H1 (cell line): Measurements from ENCODE around the gene EFCAB6. TPM values are rescaled to one million over a fixed set of nuclear protein-coding genes. Genes with fewer than 3 reads are reported as not detected.

ENCODE experiments used
- CTCF ChIA-PET: fragments of 300-600 bp; sonication (Branson Sonifier 250); formaldehyde crosslinking; loops from one replicate; lab custom pipeline; 2021; ENCODE audit not compliant: partially characterized antibody; lab: Charles Lee
- POLR2A ChIA-PET: fragments of 300-600 bp; sonication (Branson Sonifier 250); formaldehyde crosslinking; loops from one replicate; lab custom pipeline; 2021; ENCODE audit warnings: inconsistent platforms; ENCODE audit not compliant: partially characterized antibody; lab: Charles Lee
- DNase-seq, 2 experiments: peaks; one replicate each; pipeline versions ENCODE4 v3.0.0 to v3.0.0-alpha.2; 2010 to 2022; ENCODE audit warnings: low spot score in 2 of 2, low read depth in 1 of 2, mixed read lengths in 1 of 2
- FAIRE-seq: peaks from 2 replicates; lab custom pipeline; 2011; peaks lifted over from hg19 to GRCh38; lab: Jason Lieb, UNC
- H2AFZ ChIP-seq: 2 replicates; pipeline ENCODE4 v1.8.1; 2012; ENCODE audit warnings: low read length, inconsistent platforms
- H2AK5ac ChIP-seq: 2 replicates; pipeline ENCODE4 v1.6.1; 2013; ENCODE audit warnings: low read depth, low read length
- H2BK120ac ChIP-seq: replicated peaks from 2 replicates; pipeline ENCODE3; 2013; ENCODE audit warnings: low read depth, low read length, inconsistent platforms
- H2BK12ac ChIP-seq: 2 replicates; pipeline ENCODE4 v1.6.1; 2013; ENCODE audit warnings: low read depth, low read length
- H2BK15ac ChIP-seq: 2 replicates; pipeline ENCODE4 v1.6.1; 2013; ENCODE audit warnings: low read length
- H2BK20ac ChIP-seq: 2 replicates; pipeline ENCODE4 v1.6.1; 2013; ENCODE audit warnings: low read length
- H2BK5ac ChIP-seq: 2 replicates; pipeline ENCODE4 v1.6.1; 2013; ENCODE audit warnings: low read depth, low read length
- H3K14ac ChIP-seq: 2 replicates; pipeline ENCODE4 v1.6.1; 2013; ENCODE audit warnings: inconsistent platforms; ENCODE audit not compliant: insufficient read length
- H3K18ac ChIP-seq: 2 replicates; pipeline ENCODE4 v1.6.1; 2013; ENCODE audit warnings: low read length; ENCODE audit errors: extremely low read depth
- H3K23ac ChIP-seq: 2 replicates; pipeline ENCODE4 v1.6.1; 2013; ENCODE audit warnings: inconsistent platforms; ENCODE audit not compliant: insufficient read length
- H3K23me2 ChIP-seq: 2 replicates; pipeline ENCODE4 v1.6.1; 2013; ENCODE audit warnings: low read depth, low read length
- H3K27ac ChIP-seq: 2 replicates; pipeline ENCODE4 v1.6.1; 2011; ENCODE audit warnings: low read depth, low read length, inconsistent platforms
- H3K27me3 ChIP-seq, 4 experiments: replicated peaks in 1 of 4; 1 replicate in 1 of 4; 2 replicates in 3 of 4; pipeline versions ENCODE4 v1.6.1 to v1.8.1; 2011 to 2013; ENCODE audit warnings: low read length in 3 of 4, mild to moderate bottlenecking in 3 of 4, inconsistent platforms in 2 of 4, mixed read lengths in 2 of 4, moderate library complexity in 1 of 4; ENCODE audit not compliant: control insufficient read depth in 3 of 4, insufficient read depth in 3 of 4; ENCODE audit errors: extremely low read depth in 1 of 4
- H3K36me3 ChIP-seq, 4 experiments: 2 replicates each; pipeline versions ENCODE4 v1.6.1 to v1.8.1; 2011 to 2013; ENCODE audit warnings: mild to moderate bottlenecking in 4 of 4, low read length in 3 of 4, moderate library complexity in 2 of 4, control low read depth in 1 of 4, inconsistent platforms in 1 of 4; ENCODE audit not compliant: insufficient read depth in 4 of 4, control insufficient read depth in 2 of 4
- H3K4ac ChIP-seq: replicated peaks from 2 replicates; pipeline ENCODE3; 2013; ENCODE audit warnings: low read length, low read depth, mixed read lengths, inconsistent platforms; ENCODE audit not compliant: insufficient read length
- H3K4me1 ChIP-seq, 4 experiments: replicated peaks in 1 of 4; 1 replicate in 1 of 4; 2 replicates in 3 of 4; pipeline versions ENCODE4 v1.6.1 to v1.8.1; 2011 to 2013; ENCODE audit warnings: low read length in 3 of 4, inconsistent platforms in 2 of 4, mixed read lengths in 1 of 4; ENCODE audit not compliant: insufficient read depth in 4 of 4, control insufficient read depth in 3 of 4
- H3K4me2 ChIP-seq, 2 experiments: 2 replicates each; pipeline versions ENCODE4 v1.6.1 to v1.8.1; 2011 to 2013; ENCODE audit warnings: low read depth in 2 of 2, low read length in 2 of 2, control low read depth in 1 of 2, inconsistent platforms in 1 of 2, mild to moderate bottlenecking in 1 of 2; ENCODE audit not compliant: insufficient read depth in 1 of 2
- H3K4me3 ChIP-seq, 4 experiments: fragments of 200-600, 300-600 bp in 1 of 4; sonication (generic), shearing (Covaris generic), sonication (Bioruptor Twin) in 1 of 4; 2 replicates each; pipeline versions ENCODE4 v1.5.1 to v1.8.1; 2011 to 2016; ENCODE audit warnings: low read length in 4 of 4, low read depth in 3 of 4, control low read depth in 2 of 4, inconsistent platforms in 2 of 4, mild to moderate bottlenecking in 2 of 4, mixed read lengths in 1 of 4, moderate library complexity in 1 of 4; ENCODE audit not compliant: insufficient read depth in 2 of 4; ENCODE audit errors: extremely low read depth in 1 of 4
- H3K56ac ChIP-seq: replicated peaks from 2 replicates; pipeline ENCODE3; 2013; ENCODE audit warnings: low read depth, mild to moderate bottlenecking, mixed read lengths, low read length, inconsistent platforms; ENCODE audit not compliant: insufficient read length
- H3K79me1 ChIP-seq: 2 replicates; pipeline ENCODE4 v1.6.1; 2013; ENCODE audit warnings: low read depth, low read length, control low read depth
- H3K79me2 ChIP-seq, 2 experiments: 2 replicates each; pipeline versions ENCODE4 v1.6.1 to v1.8.1; 2012 to 2013; ENCODE audit warnings: low read length in 2 of 2, mild to moderate bottlenecking in 2 of 2, inconsistent platforms in 1 of 2; ENCODE audit not compliant: insufficient read depth in 2 of 2, control insufficient read depth in 1 of 2
- H3K9ac ChIP-seq, 4 experiments: replicated peaks in 1 of 4; 1 replicate in 1 of 4; 2 replicates in 3 of 4; pipeline versions ENCODE4 v1.6.1 to v1.8.1; 2011 to 2013; ENCODE audit warnings: low read depth in 3 of 4, low read length in 3 of 4, control low read depth in 2 of 4, mild to moderate bottlenecking in 2 of 4, moderate library complexity in 2 of 4, inconsistent platforms in 1 of 4; ENCODE audit errors: extremely low read depth in 1 of 4
- H3K9me3 ChIP-seq, 2 experiments: 2 replicates each; pipeline versions ENCODE4 v1.6.1 to v1.8.1; 2012 to 2013; ENCODE audit warnings: mild to moderate bottlenecking in 2 of 2, moderate library complexity in 2 of 2, control low read depth in 1 of 2, inconsistent platforms in 1 of 2, low read depth in 1 of 2, low read length in 1 of 2, mixed read lengths in 1 of 2; ENCODE audit not compliant: insufficient read depth in 2 of 2
- H4K20me1 ChIP-seq, 2 experiments: replicated peaks in 1 of 2; 2 replicates each; pipeline versions ENCODE3 to v1.8.1; 2011 to 2013; ENCODE audit warnings: inconsistent platforms in 2 of 2, low read length in 2 of 2, mild to moderate bottlenecking in 1 of 2; ENCODE audit not compliant: insufficient read depth in 2 of 2, control insufficient read depth in 1 of 2
- H4K5ac ChIP-seq: 2 replicates; pipeline ENCODE4 v1.6.1; 2013; ENCODE audit warnings: low read length, low read depth, mixed read lengths, inconsistent platforms; ENCODE audit not compliant: insufficient read length
- H4K8ac ChIP-seq: 2 replicates; pipeline ENCODE4 v1.8.0; 2013; ENCODE audit warnings: mild to moderate bottlenecking, moderate library complexity, low read length, inconsistent platforms; ENCODE audit not compliant: insufficient read depth; ENCODE audit errors: extremely low read depth
- H4K91ac ChIP-seq: replicated peaks from 2 replicates; pipeline ENCODE3; 2013; ENCODE audit warnings: low read length, mixed read lengths, inconsistent platforms; ENCODE audit not compliant: insufficient read length
- CHD2 ChIP-seq: IDR thresholded peaks from 2 replicates; pipeline ENCODE4 v1.6.1; 2012; ENCODE audit warnings: low read length, improper control_type of control experiment
- CTCF ChIP-seq, 3 experiments: IDR thresholded peaks; 1 replicate in 2 of 3; 2 replicates in 1 of 3; pipeline versions ENCODE4 v1.5.1 to v1.6.1; 2011; ENCODE audit warnings: low read length in 3 of 3, mild to moderate bottlenecking in 3 of 3, inconsistent platforms in 2 of 3, low read depth in 1 of 3, moderate library complexity in 1 of 3; ENCODE audit not compliant: insufficient read depth in 1 of 3; ENCODE audit errors: control extremely low read depth in 1 of 3
- HDAC6 ChIP-seq: IDR thresholded peaks from one replicate; pipeline ENCODE4 v1.7.1; 2012; ENCODE audit warnings: low read depth, mild to moderate bottlenecking, inconsistent platforms, low read length, moderate library complexity
- RAD21 ChIP-seq, 2 experiments: IDR thresholded peaks in 1 of 2; conservative IDR thresholded peaks in 1 of 2; 2 replicates each; pipeline ENCODE4 v1.6.1; 2011; ENCODE audit warnings: low read depth in 2 of 2, low read length in 2 of 2, improper control_type of control experiment in 1 of 2, inconsistent platforms in 1 of 2, mild to moderate bottlenecking in 1 of 2, moderate library complexity in 1 of 2
- RBBP5 ChIP-seq: IDR thresholded peaks from 2 replicates; pipeline ENCODE4 v1.7.1; 2012; ENCODE audit warnings: low read depth, mild to moderate bottlenecking, inconsistent platforms, low read length, moderate library complexity, borderline replicate concordance
- TAF7 ChIP-seq: optimal IDR thresholded peaks from 2 replicates; pipeline ENCODE3; 2011; ENCODE audit warnings: low read depth, mild to moderate bottlenecking, inconsistent platforms, low read length, moderate library complexity, borderline replicate concordance
- WGBS, 2 experiments: shearing (Covaris generic) in 1 of 2; methylation state at CpG; one replicate each; pipeline versions ENCODE4 v1.1.6 to v1.1.7; 2013 to 2015; ENCODE audit warnings: low lambda C conversion rate in 2 of 2, mixed read lengths in 2 of 2, inconsistent platforms in 1 of 2, low coverage in 1 of 2, missing lambda C conversion rate in 1 of 2; ENCODE audit not compliant: insufficient replicate concordance in 2 of 2, insufficient coverage in 1 of 2, insufficient read length in 1 of 2; ENCODE audit errors: extremely low coverage in 1 of 2, missing lambda C conversion rate in 1 of 2; 5-methylcytosine and 5-hydroxymethylcytosine counted together
- polyA plus RNA-seq, 7 experiments: library from polyadenylated mRNA; depleted of rRNA in 3 of 7; stranded (reverse) in 5 of 7; unstranded in 2 of 7; fragments of >200 nt in 5 of 7; fragments of 200-250 nt in 2 of 7; gene quantifications; 1 replicate in 5 of 7; 2 replicates in 1 of 7; 4 replicates in 1 of 7; pipeline versions ENCODE4 v1.2.1 to v1.2.3, GENCODE V29; 2011 to 2013; ENCODE audit warnings: missing spikeins in 2 of 7, mixed read lengths in 2 of 7
- total RNA-seq: library from RNA; stranded (reverse); fragmentation: NEBNext Ultra II Directional; extraction: Animal tissue kit (Norgen Biotek cat#: 25700); gene quantifications from 2 replicates; pipeline ENCODE4 v1.2.1, GENCODE V29; 2021

EFCAB6 gene
- total and polyA plus RNA-seq, 2 of the 8 experiments (the other 6 are each of a cell fraction or from before 2014, with no cell fraction given): 0.32 to 1.7 TPM

GRCh38 chr22:43542681-43543521, 269.2 kb downstream of the EFCAB6 start:
- Histone ChIP-seq H2BK12ac (no peak overlapping the region), H2BK15ac (no peak overlapping the region), H3K4me1 (no peaks in the 10 kb centered on the region; a peak in 1 of 7 replicates), H2AFZ (no peak overlapping the region), H2AK5ac (no peak overlapping the region), H3K79me2 (no peaks in the 10 kb centered on the region), H3K23me2 (no peaks in the 10 kb centered on the region), H3K27me3 (no peaks in the 10 kb centered on the region), H2BK120ac (no peak overlapping the region), H3K14ac (no peak overlapping the region), H4K5ac (no peak overlapping the region), H3K18ac (no peak overlapping the region), H3K79me1 (no peaks in the 10 kb centered on the region), H3K56ac (no peak overlapping the region), H2BK20ac (no peak overlapping the region), H3K36me3 (no peaks in the 10 kb centered on the region), H4K20me1 (no peaks in the 10 kb centered on the region), H3K4ac (no peak overlapping the region), H3K9ac (no peak overlapping the region), H3K27ac (no peak overlapping the region), H3K23ac (no peak overlapping the region), H3K4me3 (no peak overlapping the region), H3K9me3 (no peaks in the 10 kb centered on the region), H2BK5ac (no peak overlapping the region), H4K8ac (no peak overlapping the region; the same call in 1 of the 2 replicates), H3K4me2 (no peak overlapping the region), H4K91ac (no peak overlapping the region)
- ChIA-PET CTCF (interaction anchor here (0.8 to 1.6 kb wide), 4 partner anchors 8 to 200 kb away, joined by 3 to 8 read pairs (median 4); no protein-coding TSS in a partner anchor), POLR2A (no interaction called here)
- FAIRE-seq (no peak), DNase-seq (no peak)
- WGBS, 2 experiments: 91% methylated on average over 23 of the region's 23 CpGs; no CpG with 5 or more reads in 1 of the 2 experiments
- TF ChIP-seq RBBP5 (no peak), TAF7 (no peak), CHD2 (no peak), RAD21 (IDR thresholded peaks at IDR 0.05 in 1 of 2, conservative IDR thresholded peaks at IDR 0.05 in 1 of 2; ENCODE audit: low read depth in 2 of 2, low read length in 2 of 2) (peak in 1 of 2 experiments; percentile 19; a peak in 1 of 4 replicates), CTCF (IDR thresholded peaks at IDR 0.05; ENCODE audit: control extremely low read depth in 1 of 3, insufficient read depth in 1 of 3, low read depth in 1 of 3, low read length in 3 of 3) (peak in 2 of 3 experiments; percentile 6; a peak in 1 of 4 replicates), HDAC6 (no peak)
